B cell (primary cell): ENCODE measurements around the gene SFMBT2. TPM values are rescaled to one million over a fixed set of nuclear protein-coding genes. Genes with fewer than 3 reads are reported as not detected.
A peak's percentile ranks its signal among the peaks of the same experiment; 100 is the strongest.

Experiments used
- ATAC-seq: fragments of 200-7000 bp; cut with Tn5 transposase; one replicate; pipeline ENCODE4 v1.10.0; 2021; ENCODE audit warnings: low read depth, mild to moderate bottlenecking, moderate number of reproducible peaks, moderate library complexity
- CTCF ChIA-PET: fragments of 350-600 bp; sonication (Branson Sonifier 250); formaldehyde crosslinking; loops from one replicate; lab custom pipeline; 2021; ENCODE audit warnings: antibody characterized with exemption, inconsistent platforms; lab: Charles Lee
- POLR2A ChIA-PET: fragments of 350-600 bp; sonication (Branson Sonifier 250); formaldehyde crosslinking; loops from one replicate; lab custom pipeline; 2021; ENCODE audit warnings: antibody characterized with exemption; lab: Charles Lee
- DNase-seq: peaks from one replicate; pipeline ENCODE4 v3.0.0; 2013
- H2AFZ ChIP-seq: 2 replicates; pipeline ENCODE4 v1.6.1; 2012; ENCODE audit warnings: mild to moderate bottlenecking, low read depth, low read length; ENCODE audit not compliant: insufficient read depth, poor library complexity, severe bottlenecking
- H3K27ac ChIP-seq, 2 donors: 1 replicate in 1 of 2; 2 replicates in 1 of 2; pipeline ENCODE4 v1.5.1; 2012 to 2013; ENCODE audit warnings: low read length in 2 of 2, mild to moderate bottlenecking in 2 of 2, moderate library complexity in 1 of 2
- H3K27me3 ChIP-seq, 4 experiments: fragments of 200-600 bp in 1 of 4; sonication (generic) in 1 of 4; replicated peaks in 1 of 4; 1 replicate in 2 of 4; 2 replicates in 2 of 4; pipeline versions ENCODE4 v1.6.1 to v1.7.0; 2013 to 2016; ENCODE audit warnings: low read length in 3 of 4, mild to moderate bottlenecking in 2 of 4, mixed read lengths in 1 of 4, moderate library complexity in 1 of 4; ENCODE audit not compliant: insufficient read depth in 4 of 4, control insufficient read depth in 3 of 4; ENCODE audit errors: control extremely low read depth in 1 of 4
- H3K36me3 ChIP-seq, 2 experiments: replicated peaks in 1 of 2; 1 replicate in 1 of 2; 2 replicates in 1 of 2; pipeline versions ENCODE4 v1.6.1 to v1.7.1; 2013; ENCODE audit warnings: low read length in 1 of 2; ENCODE audit not compliant: insufficient read depth in 2 of 2, control insufficient read depth in 1 of 2; ENCODE audit errors: control extremely low read depth in 1 of 2, extremely low read depth in 1 of 2
- H3K4me1 ChIP-seq, 2 donors: fragments of 200-600 bp in 1 of 2; sonication (generic) in 1 of 2; 1 replicate in 1 of 2; 2 replicates in 1 of 2; pipeline versions ENCODE4 v1.5.1 to v1.6.1; 2013 to 2017; ENCODE audit warnings: low read length in 2 of 2; ENCODE audit not compliant: control insufficient read depth in 2 of 2, insufficient read depth in 2 of 2
- H3K4me2 ChIP-seq: replicated peaks from 2 replicates; pipeline ENCODE3; 2012; ENCODE audit warnings: mild to moderate bottlenecking, low read depth, low read length; ENCODE audit not compliant: poor library complexity, severe bottlenecking
- H3K4me3 ChIP-seq, 5 experiments: fragments of 200-600 bp in 1 of 5; sonication (generic) in 1 of 5; 1 replicate in 3 of 5; 2 replicates in 2 of 5; pipeline versions ENCODE4 v1.5.1 to v1.7.0; 2011 to 2016; ENCODE audit warnings: low read length in 4 of 5, mild to moderate bottlenecking in 4 of 5, low read depth in 2 of 5, control low read depth in 1 of 5, moderate library complexity in 1 of 5; ENCODE audit not compliant: insufficient read depth in 1 of 5; ENCODE audit errors: control extremely low read depth in 1 of 5, extremely low read depth in 1 of 5
- H3K79me2 ChIP-seq: fragments of 200-600 bp; sonication (generic); one replicate; pipeline ENCODE4 v1.6.0; 2016; ENCODE audit warnings: low read length; ENCODE audit not compliant: control insufficient read depth, insufficient read depth
- H3K9ac ChIP-seq: fragments of 200-600 bp; sonication (generic); 2 replicates; pipeline ENCODE4 v1.6.1; 2017; ENCODE audit warnings: mild to moderate bottlenecking, low read length, moderate library complexity
- H3K9me3 ChIP-seq, 3 donors: one replicate each; pipeline versions ENCODE4 v1.6.1 to v1.7.1; 2013; ENCODE audit warnings: low read length in 2 of 3; ENCODE audit not compliant: control insufficient read depth in 2 of 3, insufficient read depth in 1 of 3; ENCODE audit errors: control extremely low read depth in 1 of 3
- H4K20me1 ChIP-seq: 2 replicates; pipeline ENCODE4 v1.6.0; 2012; ENCODE audit warnings: mild to moderate bottlenecking, low read length; ENCODE audit not compliant: insufficient read depth, control insufficient read depth, poor library complexity, severe bottlenecking
- H3K27ac Mint-ChIP-seq: one replicate; pipeline ENCODE4 v1.8.0; 2021; ENCODE audit warnings: mixed read lengths
- H3K27me3 Mint-ChIP-seq: one replicate; pipeline ENCODE4 v1.8.0; 2021; ENCODE audit warnings: mixed read lengths
- H3K4me1 Mint-ChIP-seq: one replicate; pipeline ENCODE4 v1.8.0; 2021; ENCODE audit warnings: mixed read lengths
- H3K4me3 Mint-ChIP-seq: one replicate; pipeline ENCODE4 v1.8.0; 2021; ENCODE audit warnings: mixed read lengths
- H3K9me3 Mint-ChIP-seq: one replicate; pipeline ENCODE4 v1.8.0; 2022; ENCODE audit warnings: mixed read lengths; ENCODE audit not compliant: insufficient read depth
- EZH2 ChIP-seq: IDR thresholded peaks from 2 replicates; pipeline ENCODE4 v1.6.1; 2012; ENCODE audit warnings: borderline replicate concordance, low read depth, mild to moderate bottlenecking, moderate library complexity, low read length; ENCODE audit not compliant: insufficient read depth, poor library complexity, severe bottlenecking
- WGBS: methylation state at CpG from one replicate; pipeline ENCODE4 v1.1.5; 2013; ENCODE audit warnings: missing lambda C conversion rate; ENCODE audit not compliant: insufficient coverage; 5-methylcytosine and 5-hydroxymethylcytosine counted together
- intact Hi-C: fragments of 100-400 bp; cut with micrococcal nuclease; formaldehyde crosslinking; loops from one replicate; pipeline ENCODE4 v1.10.0; 2022
- polyA plus RNA-seq: library from polyadenylated mRNA; depleted of rRNA; stranded (reverse); fragments of >200 nt; gene quantifications from 2 replicates; pipeline ENCODE4 v1.2.3, GENCODE V29; 2012
- total RNA-seq, 2 donors: library from RNA; stranded (reverse); fragments of 120-200 nt in 1 of 2; gene quantifications; 1 replicate in 1 of 2; 2 replicates in 1 of 2; pipeline versions ENCODE4 v1.2.3 to v1.2.4, GENCODE V29; 2013 to 2022
- TF ChIP-seq, protein P1 (sequence below): fragments of 200-600 bp; IDR thresholded peaks from one replicate; pipeline ENCODE4 v1.8.0; 2022; ENCODE audit warnings: antibody characterized with exemption, mild to moderate bottlenecking

Gene SFMBT2
- total and polyA plus RNA-seq, 2 donors (not counting 1 experiment from before 2014, with no cell fraction given): 2.3 to 24.0 TPM

GRCh38 chr10:7316839-7317238 lies 94.0 kb downstream of the SFMBT2 start:
- Mint-ChIP-seq H3K27ac (no peak overlapping the region), H3K4me3 (no peak overlapping the region), H3K27me3 (no peaks in the 10 kb centered on the region), H3K4me1 (peaks cover 52% of the 10 kb centered on the region), H3K9me3 (no peaks in the 10 kb centered on the region)
- Histone ChIP-seq H3K79me2 (peaks cover 33% of the 10 kb centered on the region), H3K4me1 (peaks cover 25 to 26% of the 10 kb centered on the region in 2 donors), H3K4me3 (no peak overlapping the region), H3K4me2 (no peak overlapping the region), H2AFZ (no peak overlapping the region), H3K27ac (no peak overlapping the region), H3K9me3 (peaks cover 0 to 3% (median 0%) of the 10 kb centered on the region in 3 donors), H3K27me3 (no peaks in the 10 kb centered on the region), H3K9ac (no peak overlapping the region), H4K20me1 (no peaks in the 10 kb centered on the region), H3K36me3 (peaks cover 0 to 3% of the 10 kb centered on the region in 2 experiments)
- no peak for TF ChIP-seq EZH2
- TF ChIP-seq, protein P1, sequence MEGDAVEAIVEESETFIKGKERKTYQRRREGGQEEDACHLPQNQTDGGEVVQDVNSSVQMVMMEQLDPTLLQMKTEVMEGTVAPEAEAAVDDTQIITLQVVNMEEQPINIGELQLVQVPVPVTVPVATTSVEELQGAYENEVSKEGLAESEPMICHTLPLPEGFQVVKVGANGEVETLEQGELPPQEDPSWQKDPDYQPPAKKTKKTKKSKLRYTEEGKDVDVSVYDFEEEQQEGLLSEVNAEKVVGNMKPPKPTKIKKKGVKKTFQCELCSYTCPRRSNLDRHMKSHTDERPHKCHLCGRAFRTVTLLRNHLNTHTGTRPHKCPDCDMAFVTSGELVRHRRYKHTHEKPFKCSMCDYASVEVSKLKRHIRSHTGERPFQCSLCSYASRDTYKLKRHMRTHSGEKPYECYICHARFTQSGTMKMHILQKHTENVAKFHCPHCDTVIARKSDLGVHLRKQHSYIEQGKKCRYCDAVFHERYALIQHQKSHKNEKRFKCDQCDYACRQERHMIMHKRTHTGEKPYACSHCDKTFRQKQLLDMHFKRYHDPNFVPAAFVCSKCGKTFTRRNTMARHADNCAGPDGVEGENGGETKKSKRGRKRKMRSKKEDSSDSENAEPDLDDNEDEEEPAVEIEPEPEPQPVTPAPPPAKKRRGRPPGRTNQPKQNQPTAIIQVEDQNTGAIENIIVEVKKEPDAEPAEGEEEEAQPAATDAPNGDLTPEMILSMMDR: no peak
- intact Hi-C loops: no loop called here
- 82% methylated on average over 2 of the region's 2 CpGs for WGBS
- DNase-seq (no peak), ATAC-seq (no peak)
- ChIA-PET POLR2A (no interaction called here), CTCF (interaction anchor here (1.1 kb wide), 1 partner anchor 58 kb away, joined by 3 read pairs; no protein-coding TSS in a partner anchor)

DNA sequence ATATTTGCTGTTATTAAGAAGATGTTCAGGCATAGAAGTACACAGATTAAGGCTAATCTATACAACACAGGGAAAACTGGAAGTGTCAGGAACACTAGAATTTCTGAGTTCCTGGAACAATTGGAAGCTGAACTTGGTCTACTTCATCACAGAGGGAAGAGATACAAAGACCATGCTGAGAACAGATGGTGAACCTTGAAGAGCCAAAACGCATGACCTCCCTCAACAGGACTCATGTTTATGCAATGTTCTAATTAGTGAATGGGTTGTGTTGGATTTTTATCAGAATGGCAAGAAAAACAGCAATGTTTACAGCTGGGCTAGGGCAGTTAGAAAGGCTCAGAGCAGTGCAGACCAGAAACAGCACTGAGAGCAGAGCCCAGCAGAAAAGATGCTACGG lies 94.9 kb downstream of the SFMBT2 start:
- no peak for ATAC-seq
- H3K4me3 Mint-ChIP-seq: no peak overlapping the region
- H3K79me2 ChIP-seq: peaks cover 36% of the 10 kb centered on the region

More for the DNA sequence above, 94.9 kb downstream of the SFMBT2 start:
- H3K9me3 ChIP-seq: no peaks in the 10 kb centered on the region
- H3K27ac ChIP-seq: no peak overlapping the region
- peaks cover 25 to 26% of the 10 kb centered on the region in 2 donors for H3K4me1 ChIP-seq
- peaks cover 52% of the 10 kb centered on the region for H3K4me1 Mint-ChIP-seq
- no peaks in the 10 kb centered on the region for H3K27me3 ChIP-seq
- no peak overlapping the region for H3K9ac ChIP-seq
- no peak for TF ChIP-seq EZH2
- TF ChIP-seq, protein P1: no peak
- no peak overlapping the region for H3K4me2 ChIP-seq
- CTCF ChIA-PET: interaction anchor here (1.1 kb wide), 1 partner anchor 57 kb away, joined by 3 read pairs; no protein-coding TSS in a partner anchor
- H2AFZ ChIP-seq: no peak overlapping the region
- H4K20me1 ChIP-seq: no peaks in the 10 kb centered on the region
- H3K27me3 Mint-ChIP-seq: no peaks in the 10 kb centered on the region
- POLR2A ChIA-PET: no interaction called here
- no peak overlapping the region for H3K4me3 ChIP-seq
- no peak for DNase-seq
- H3K27ac Mint-ChIP-seq: peak overlapping the region; percentile 57
- no peaks in the 10 kb centered on the region for H3K9me3 Mint-ChIP-seq
- intact Hi-C loops: no loop called here
- peaks cover 0 to 3% of the 10 kb centered on the region in 2 experiments for H3K36me3 ChIP-seq
- 100% methylated on average over 1 of the region's 2 CpGs for WGBS
